Smooth muscle cell (in vitro differentiated cells): ENCODE measurements around the gene UBE2D4. TPM values are rescaled to one million over a fixed set of nuclear protein-coding genes. Genes with fewer than 3 reads are reported as not detected.
A peak's percentile ranks its signal among the peaks of the same experiment; 100 is the strongest.

Source experiments
- DNase-seq: peaks from one replicate; lab custom pipeline; 2025; ENCODE audit not compliant: unreplicated experiment; lab: John Stamatoyannopoulos, UW
- H2AFZ ChIP-seq: fragments of 200-600 bp; sonication (generic); 2 replicates; pipeline ENCODE4 v1.6.0; 2016; ENCODE audit warnings: antibody characterized with exemption, low read depth, mild to moderate bottlenecking
- H3F3A ChIP-seq: fragments of 200-600 bp; sonication (generic); 2 replicates; pipeline ENCODE4 v1.6.0; 2017; ENCODE audit warnings: antibody characterized with exemption, low read depth
- H3K27ac ChIP-seq: fragments of 200-600 bp; sonication (generic); 2 replicates; pipeline ENCODE4 v1.5.1; 2016; ENCODE audit warnings: low read depth, mild to moderate bottlenecking
- H3K27me3 ChIP-seq: fragments of 200-600 bp; sonication (generic); 2 replicates; pipeline ENCODE4 v1.6.1; 2016; ENCODE audit warnings: low read depth, mild to moderate bottlenecking
- H3K36me3 ChIP-seq: fragments of 200-600 bp; sonication (generic); 2 replicates; pipeline ENCODE4 v1.5.1; 2016; ENCODE audit warnings: low read depth
- H3K4me1 ChIP-seq: fragments of 200-600 bp; sonication (generic); 2 replicates; pipeline ENCODE4 v1.5.1; 2016; ENCODE audit warnings: low read depth
- H3K4me2 ChIP-seq: fragments of 200-600 bp; sonication (generic); 2 replicates; pipeline ENCODE4 v1.6.0; 2016; ENCODE audit warnings: mild to moderate bottlenecking
- H3K4me3 ChIP-seq: fragments of 200-600 bp; sonication (generic); 2 replicates; pipeline ENCODE4 v1.5.1; 2016; ENCODE audit warnings: mild to moderate bottlenecking
- H3K79me2 ChIP-seq: fragments of 200-600 bp; sonication (generic); 2 replicates; pipeline ENCODE4 v1.6.0; 2016; ENCODE audit warnings: low read depth, mild to moderate bottlenecking
- H3K9ac ChIP-seq: fragments of 200-600 bp; sonication (generic); 2 replicates; pipeline ENCODE4 v1.6.0; 2016; ENCODE audit warnings: low read depth
- H3K9me3 ChIP-seq: fragments of 200-600 bp; sonication (generic); replicated peaks from 2 replicates; pipeline ENCODE4 v1.5.1; 2016; ENCODE audit warnings: low read depth
- H4K20me1 ChIP-seq: fragments of 200-600 bp; sonication (generic); 2 replicates; pipeline ENCODE4 v1.6.0; 2016; ENCODE audit warnings: low read depth
- CTCF ChIP-seq: fragments of 200-600 bp; sonication (generic); IDR thresholded peaks from 2 replicates; pipeline ENCODE4 v1.5.1; 2017; ENCODE audit warnings: borderline replicate concordance, mild to moderate bottlenecking, antibody characterized with exemption; ENCODE audit not compliant: insufficient read depth, poor library complexity, severe bottlenecking
- WGBS: methylation state at CpG from one replicate; pipeline ENCODE4 v1.1.7; 2016; ENCODE audit warnings: low lambda C conversion rate; 5-methylcytosine and 5-hydroxymethylcytosine counted together
- polyA plus RNA-seq: library from polyadenylated mRNA; unstranded; fragments of >200 nt; fragmentation: Nextera tagmentation; extraction: Ambion mirVana; gene quantifications from 2 replicates; pipeline ENCODE4 v1.2.1, GENCODE V29; 2016
- total RNA-seq: library from RNA; depleted of rRNA; stranded (reverse); fragments of >200 nt; gene quantifications from 2 replicates; pipeline ENCODE4 v1.2.3, GENCODE V29; 2014

UBE2D4 gene
- total and polyA plus RNA-seq, 2 experiments from 2014 or later = 4.6 to 8.6 TPM

DNA sequence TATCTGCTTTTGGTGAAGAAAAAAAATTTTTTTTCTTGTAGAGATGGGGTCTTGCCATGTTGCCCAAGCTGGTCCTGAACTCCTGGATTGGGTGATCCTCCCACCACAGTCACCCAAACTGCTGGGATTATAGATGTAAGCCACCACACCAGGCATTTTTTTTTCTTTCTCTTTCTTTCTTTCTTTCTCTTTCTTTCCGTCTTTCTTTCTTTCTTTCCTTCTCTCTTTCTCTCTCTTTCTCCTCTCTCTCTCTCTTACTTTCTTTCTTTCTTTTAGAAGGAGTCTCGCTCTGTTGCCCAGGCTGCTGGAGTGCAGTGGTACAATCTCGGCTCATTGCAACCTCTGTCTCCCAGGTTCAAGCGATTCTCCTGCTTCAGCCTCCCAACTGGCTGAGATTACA lies 3.5 kb upstream of the UBE2D4 start:
- no peak for DNase-seq
- Histone ChIP-seq H3K9ac (no peak overlapping the region), H3K9me3 (no peaks in the 10 kb centered on the region), H3K4me1 (peaks cover 10% of the 10 kb centered on the region), H4K20me1 (no peaks in the 10 kb centered on the region), H2AFZ (no peak overlapping the region), H3K27ac (no peak overlapping the region), H3K27me3 (no peaks in the 10 kb centered on the region), H3F3A (peaks cover 6% of the 10 kb centered on the region), H3K36me3 (no peaks in the 10 kb centered on the region), H3K79me2 (no peaks in the 10 kb centered on the region), H3K4me2 (no peak overlapping the region), H3K4me3 (no peak overlapping the region)
- no peak for TF ChIP-seq CTCF
- WGBS = 83% methylated on average over 4 of the region's 4 CpGs

GRCh38 chr7:43926798-43927123 lies 525 bp downstream of the UBE2D4 start:
- WGBS = 11% methylated on average over 6 of the region's 6 CpGs
- Histone ChIP-seq H3F3A (peaks cover 6% of the 10 kb centered on the region), H3K4me1 (peaks cover 10% of the 10 kb centered on the region), H2AFZ (peak overlapping the region; percentile 86), H3K79me2 (no peaks in the 10 kb centered on the region), H3K27ac (peak overlapping the region; percentile 59), H4K20me1 (no peaks in the 10 kb centered on the region), H3K9me3 (no peaks in the 10 kb centered on the region), H3K4me2 (peak overlapping the region; percentile 99), H3K9ac (no peak overlapping the region), H3K27me3 (no peaks in the 10 kb centered on the region), H3K36me3 (no peaks in the 10 kb centered on the region), H3K4me3 (peak overlapping the region; percentile 84)
- no peak for DNase-seq
- no peak for TF ChIP-seq CTCF

DNA sequence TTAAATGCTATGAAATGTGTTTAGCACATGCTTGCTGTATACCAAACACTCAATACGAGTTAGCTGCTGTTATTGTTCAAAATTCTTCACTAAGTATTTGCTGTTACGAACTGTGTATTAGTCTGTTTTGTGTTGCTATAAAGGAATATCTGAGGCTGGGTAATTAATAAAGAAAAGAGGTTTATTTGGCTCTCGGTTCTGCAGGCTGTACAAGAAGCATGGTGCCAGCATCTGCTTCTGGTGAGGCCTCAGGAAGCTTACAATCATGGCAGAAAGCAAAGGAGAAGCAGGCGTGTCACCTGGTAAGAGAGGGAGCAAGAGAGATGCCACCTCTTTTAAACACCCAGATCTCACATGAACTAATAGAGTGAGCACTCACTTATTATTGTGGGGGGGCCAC lies 1.6 kb downstream of the UBE2D4 start:
- Histone ChIP-seq H3K9ac (no peak overlapping the region), H3K27me3 (no peaks in the 10 kb centered on the region), H2AFZ (no peak overlapping the region), H4K20me1 (no peaks in the 10 kb centered on the region), H3K79me2 (no peaks in the 10 kb centered on the region), H3K4me2 (no peak overlapping the region), H3K4me3 (no peak overlapping the region), H3F3A (peaks cover 6% of the 10 kb centered on the region), H3K9me3 (no peaks in the 10 kb centered on the region), H3K27ac (no peak overlapping the region), H3K4me1 (peaks cover 10% of the 10 kb centered on the region), H3K36me3 (no peaks in the 10 kb centered on the region)
- WGBS = 97% methylated on average over 4 of the region's 4 CpGs
- no peak for DNase-seq
- TF ChIP-seq CTCF = no peak
